Type B pancreatic cell (in vitro differentiated cells): Measurements from ENCODE around the gene PHYKPL. TPM values are rescaled to one million over a fixed set of nuclear protein-coding genes. Genes with fewer than 3 reads are reported as not detected.
"Not testable (repeated sequence)": the region's sequence is repeated elsewhere in the genome, so short reads cannot be mapped to it uniquely, and the experiment has no call there.

Source experiments
- DNase-seq: peaks from one replicate; pipeline ENCODE4 v3.0.0; 2021; ENCODE audit warnings: mixed read lengths; ENCODE audit not compliant: unreplicated experiment; ENCODE audit errors: extremely low spot score
- H3K27ac Mint-ChIP-seq: 2 replicates; pipeline ENCODE4 v1.8.0; 2021; ENCODE audit warnings: mild to moderate bottlenecking, mixed read lengths
- H3K27me3 Mint-ChIP-seq: 2 replicates; pipeline ENCODE4 v1.8.0; 2021; ENCODE audit warnings: mixed read lengths
- H3K36me3 Mint-ChIP-seq: 2 replicates; pipeline ENCODE4 v1.8.0; 2021; ENCODE audit warnings: mixed read lengths
- H3K4me1 Mint-ChIP-seq: one replicate; pipeline ENCODE4 v1.8.0; 2021; ENCODE audit warnings: mixed read lengths; ENCODE audit not compliant: unreplicated experiment
- H3K4me3 Mint-ChIP-seq: 2 replicates; pipeline ENCODE4 v1.8.0; 2021; ENCODE audit warnings: mild to moderate bottlenecking, mixed read lengths
- H3K9me3 Mint-ChIP-seq: 2 replicates; pipeline ENCODE4 v1.8.0; 2021; ENCODE audit warnings: mixed read lengths
- total RNA-seq: library from RNA; stranded (reverse); gene quantifications from 2 replicates; pipeline ENCODE4 v1.2.1, GENCODE V29; 2021; ENCODE audit warnings: low replicate concordance
- TF ChIP-seq, protein P1 (sequence below): fragments of 200-600 bp; sonication (generic); conservative IDR thresholded peaks from 2 replicates; pipeline ENCODE4 v1.5.0; 2021; ENCODE audit warnings: antibody characterized with exemption, mild to moderate bottlenecking

Gene PHYKPL
- total RNA-seq, 1 donor from 2014 or later = 76.2 TPM

DNA sequence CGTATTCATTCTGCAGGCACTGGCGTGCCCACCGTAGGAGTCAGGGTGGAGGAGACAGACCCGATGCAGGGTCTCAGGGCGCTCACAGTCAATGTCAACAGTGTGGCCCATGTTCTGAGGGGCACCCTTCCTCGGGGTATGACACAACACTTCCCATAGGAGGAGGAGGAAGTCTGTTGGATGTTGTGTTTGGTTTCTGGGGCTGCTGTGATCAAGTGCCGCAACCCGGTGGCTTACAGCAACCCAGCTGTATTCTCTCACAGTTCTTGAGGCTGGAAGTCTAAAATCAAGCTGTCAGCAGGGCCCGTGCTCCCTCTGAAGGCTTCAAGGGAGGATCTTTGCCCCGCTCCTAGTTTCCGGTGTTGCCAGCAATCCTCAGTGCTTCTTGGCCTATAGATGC, 33.9 kb downstream of the PHYKPL start:
- H3K4me3 Mint-ChIP-seq = no peak overlapping the region
- H3K36me3 Mint-ChIP-seq = no peaks in the 10 kb centered on the region
- H3K27me3 Mint-ChIP-seq = peaks cover 8% of the 10 kb centered on the region
- TF ChIP-seq, protein P1, sequence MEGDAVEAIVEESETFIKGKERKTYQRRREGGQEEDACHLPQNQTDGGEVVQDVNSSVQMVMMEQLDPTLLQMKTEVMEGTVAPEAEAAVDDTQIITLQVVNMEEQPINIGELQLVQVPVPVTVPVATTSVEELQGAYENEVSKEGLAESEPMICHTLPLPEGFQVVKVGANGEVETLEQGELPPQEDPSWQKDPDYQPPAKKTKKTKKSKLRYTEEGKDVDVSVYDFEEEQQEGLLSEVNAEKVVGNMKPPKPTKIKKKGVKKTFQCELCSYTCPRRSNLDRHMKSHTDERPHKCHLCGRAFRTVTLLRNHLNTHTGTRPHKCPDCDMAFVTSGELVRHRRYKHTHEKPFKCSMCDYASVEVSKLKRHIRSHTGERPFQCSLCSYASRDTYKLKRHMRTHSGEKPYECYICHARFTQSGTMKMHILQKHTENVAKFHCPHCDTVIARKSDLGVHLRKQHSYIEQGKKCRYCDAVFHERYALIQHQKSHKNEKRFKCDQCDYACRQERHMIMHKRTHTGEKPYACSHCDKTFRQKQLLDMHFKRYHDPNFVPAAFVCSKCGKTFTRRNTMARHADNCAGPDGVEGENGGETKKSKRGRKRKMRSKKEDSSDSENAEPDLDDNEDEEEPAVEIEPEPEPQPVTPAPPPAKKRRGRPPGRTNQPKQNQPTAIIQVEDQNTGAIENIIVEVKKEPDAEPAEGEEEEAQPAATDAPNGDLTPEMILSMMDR = no peak
- DNase-seq = no peak
- H3K9me3 Mint-ChIP-seq = no peaks in the 10 kb centered on the region
- H3K27ac Mint-ChIP-seq = no peak overlapping the region
- H3K4me1 Mint-ChIP-seq = no peaks in the 10 kb centered on the region

DNA sequence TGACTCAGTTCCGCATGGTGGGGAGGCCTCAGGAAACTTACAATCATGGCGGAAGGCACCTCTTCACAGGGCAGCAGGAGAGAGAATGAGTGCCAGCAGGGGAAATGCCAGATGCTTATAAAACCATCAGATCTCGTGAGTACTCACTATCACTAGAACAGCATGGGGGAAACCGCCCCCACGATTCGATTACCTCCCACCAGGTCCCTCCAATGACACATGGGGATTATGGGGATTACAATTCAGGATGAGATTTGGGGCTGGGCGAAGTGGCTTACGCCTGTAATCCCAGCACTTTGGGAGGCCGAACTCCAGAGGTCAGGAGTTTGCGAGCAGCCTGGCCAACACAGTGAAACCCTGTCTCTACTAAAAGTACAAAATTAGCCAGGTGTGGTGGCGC, 34.5 kb downstream of the PHYKPL start:
- not testable (repeated sequence) for DNase-seq, H3K9me3 Mint-ChIP-seq, H3K36me3 Mint-ChIP-seq, H3K4me3 Mint-ChIP-seq, H3K4me1 Mint-ChIP-seq, H3K27ac Mint-ChIP-seq
- peaks cover 12% of the 10 kb centered on the region for H3K27me3 Mint-ChIP-seq

DNA sequence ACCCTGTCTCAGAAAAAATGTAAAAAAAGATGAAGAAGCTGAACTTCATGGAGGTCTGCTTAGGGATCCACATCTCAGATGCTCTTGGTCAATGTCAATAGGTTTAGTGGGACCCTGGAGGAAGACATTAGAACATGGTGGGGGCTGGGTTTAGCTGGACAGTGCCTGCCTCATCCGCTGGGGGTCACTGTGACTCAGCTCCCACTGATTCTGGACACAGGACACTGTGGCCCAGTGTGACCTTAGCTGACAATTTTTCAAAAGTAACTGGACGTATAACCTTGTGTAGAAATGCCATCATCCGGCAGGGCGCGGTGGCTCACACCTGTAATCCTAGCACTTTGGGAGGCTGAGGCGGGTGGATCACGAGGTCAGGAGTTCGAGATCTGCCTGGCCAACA, 35.6 kb downstream of the PHYKPL start:
- TF ChIP-seq, protein P1 = peak; percentile 63
- DNase-seq = no peak

DNA sequence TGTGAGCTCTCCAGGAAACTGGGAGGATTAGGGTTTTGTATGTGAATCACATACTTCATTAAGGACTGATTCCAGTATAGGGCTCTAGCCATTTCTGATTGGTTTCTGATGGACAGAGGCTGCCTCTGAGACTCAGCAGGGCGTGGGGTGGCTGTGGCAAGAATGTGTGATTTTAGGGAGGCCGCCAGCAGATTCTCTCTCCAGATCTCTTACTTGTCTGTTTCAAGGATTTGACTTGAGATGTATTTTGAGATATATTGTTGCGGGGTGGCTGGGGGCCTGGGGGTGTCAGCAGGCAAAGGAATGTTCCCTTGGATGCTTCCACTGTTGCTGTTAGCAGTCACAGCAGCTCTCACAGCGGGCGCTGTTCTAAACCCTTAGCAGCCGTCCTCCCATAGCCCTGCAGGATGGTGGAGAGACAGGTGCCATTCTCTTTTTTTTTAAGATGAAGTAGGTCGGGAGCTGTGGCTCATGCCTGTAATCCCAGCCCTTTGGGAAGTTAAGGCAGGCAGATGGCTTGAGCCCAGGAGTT, 36.3 kb downstream of the PHYKPL start:
- no peak overlapping the region for H3K27ac Mint-ChIP-seq
- H3K36me3 Mint-ChIP-seq = no peaks in the 10 kb centered on the region
- TF ChIP-seq, protein P1 = no peak
- no peak overlapping the region for H3K4me3 Mint-ChIP-seq
- peaks cover 13% of the 10 kb centered on the region for H3K27me3 Mint-ChIP-seq
- no peaks in the 10 kb centered on the region for H3K9me3 Mint-ChIP-seq
- no peak for DNase-seq
- H3K4me1 Mint-ChIP-seq = peaks cover 4% of the 10 kb centered on the region

More for the DNA sequence above, 35.6 kb downstream of the PHYKPL start:
- H3K9me3 Mint-ChIP-seq = no peaks in the 10 kb centered on the region
- H3K27me3 Mint-ChIP-seq = peaks cover 13% of the 10 kb centered on the region
- H3K4me3 Mint-ChIP-seq = no peak overlapping the region
- H3K36me3 Mint-ChIP-seq = no peaks in the 10 kb centered on the region
- no peak overlapping the region for H3K27ac Mint-ChIP-seq
- H3K4me1 Mint-ChIP-seq = peaks cover 4% of the 10 kb centered on the region

DNA sequence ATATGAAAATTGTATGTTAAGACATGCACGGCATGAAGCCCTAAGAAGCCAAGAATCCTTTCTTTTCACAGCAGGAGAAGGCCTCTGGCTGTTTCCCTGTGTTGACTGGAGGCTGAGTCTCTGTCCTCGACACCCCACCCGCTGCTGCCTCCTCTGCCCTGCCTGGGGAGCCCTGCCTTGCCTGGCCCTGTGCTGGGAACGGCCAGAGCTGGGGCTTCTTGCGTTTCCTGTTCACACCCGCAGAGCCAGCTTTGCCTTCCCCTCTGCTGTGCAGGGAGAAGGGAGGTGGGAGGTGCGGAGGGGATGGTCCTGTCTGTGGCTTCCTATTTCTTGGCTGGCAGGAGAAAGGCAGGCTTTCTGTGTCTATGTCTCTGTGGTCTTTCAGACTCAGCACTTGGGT, 38.6 kb downstream of the PHYKPL start:
- Mint-ChIP-seq H3K27ac (no peak overlapping the region), H3K36me3 (no peaks in the 10 kb centered on the region), H3K4me1 (peaks cover 4% of the 10 kb centered on the region), H3K9me3 (no peaks in the 10 kb centered on the region), H3K4me3 (no peak overlapping the region), H3K27me3 (peaks cover 13% of the 10 kb centered on the region)
- TF ChIP-seq, protein P1 = no peak
- no peak for DNase-seq

DNA sequence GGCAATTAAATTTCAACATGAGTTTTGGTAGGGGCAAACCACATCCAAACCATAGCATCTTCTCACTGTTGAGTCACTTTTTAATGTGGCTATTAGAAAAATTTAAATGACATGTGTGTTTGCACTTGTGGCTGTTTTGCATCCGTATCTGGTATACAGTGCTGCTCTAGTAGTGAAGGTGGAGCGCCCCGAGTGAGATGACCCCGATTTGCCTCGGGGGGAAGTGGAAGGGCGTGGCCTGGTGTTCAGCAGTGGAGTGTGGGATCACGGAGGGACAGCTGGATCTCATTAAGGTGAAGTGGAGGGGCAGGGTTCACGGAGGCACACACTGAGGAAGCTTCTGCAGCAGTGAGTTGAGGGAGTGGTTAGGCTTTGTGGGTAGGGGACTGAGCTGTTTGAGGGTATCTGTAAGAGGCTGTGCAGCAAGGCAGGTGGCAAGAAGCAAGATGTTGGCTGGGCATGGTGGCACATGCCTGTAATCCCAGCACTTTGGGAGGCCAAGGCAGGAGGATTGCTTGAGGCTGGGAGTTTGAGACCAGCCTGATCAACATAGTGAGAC, 39.3 kb downstream of the PHYKPL start:
- no peak overlapping the region for H3K27ac Mint-ChIP-seq
- H3K4me1 Mint-ChIP-seq = peaks cover 4% of the 10 kb centered on the region
- no peak overlapping the region for H3K4me3 Mint-ChIP-seq
- H3K27me3 Mint-ChIP-seq = peaks cover 13% of the 10 kb centered on the region
- H3K36me3 Mint-ChIP-seq = no peaks in the 10 kb centered on the region
- no peaks in the 10 kb centered on the region for H3K9me3 Mint-ChIP-seq
- DNase-seq = no peak
- TF ChIP-seq, protein P1 = no peak
